Fibroblast of lung (primary cell): ENCODE measurements around the gene ZNF391. TPM values are rescaled to one million over a fixed set of nuclear protein-coding genes. Genes with fewer than 3 reads are reported as not detected.

Source experiments
- DNase-seq, 2 donors: peaks; one replicate each; pipeline versions ENCODE4 v3.0.0 to v3.0.0-alpha.2; 2010; ENCODE audit warnings: low read depth in 2 of 2
- H2AFZ ChIP-seq: 2 replicates; pipeline ENCODE4 v1.5.1; 2012; ENCODE audit warnings: low read length, control low read depth, inconsistent platforms
- H3K27ac ChIP-seq: 2 replicates; pipeline ENCODE4 v1.5.1; 2011; ENCODE audit warnings: low read length, control low read depth; ENCODE audit not compliant: insufficient read depth
- H3K27me3 ChIP-seq: 2 replicates; pipeline ENCODE4 v1.5.1; 2011; ENCODE audit warnings: mild to moderate bottlenecking, low read length; ENCODE audit not compliant: control insufficient read depth, insufficient read depth
- H3K36me3 ChIP-seq: 2 replicates; pipeline ENCODE4 v1.5.1; 2011; ENCODE audit warnings: low read length; ENCODE audit not compliant: control insufficient read depth, insufficient read depth
- H3K4me1 ChIP-seq: 2 replicates; pipeline ENCODE4 v1.5.1; 2011; ENCODE audit warnings: low read length; ENCODE audit not compliant: control insufficient read depth, insufficient read depth; ENCODE audit errors: extremely low read depth
- H3K4me2 ChIP-seq: 2 replicates; pipeline ENCODE4 v1.5.1; 2011; ENCODE audit warnings: low read length, control low read depth; ENCODE audit not compliant: insufficient read depth; ENCODE audit errors: extremely low read depth
- H3K4me3 ChIP-seq, 4 experiments: fragments of 200-600 bp in 1 of 4; sonication (generic) in 1 of 4; replicated peaks in 1 of 4; 2 replicates each; pipeline ENCODE4 v1.5.1; 2011 to 2016; ENCODE audit warnings: low read length in 4 of 4, low read depth in 3 of 4, mild to moderate bottlenecking in 3 of 4, control low read depth in 2 of 4, inconsistent platforms in 1 of 4, mixed read lengths in 1 of 4; ENCODE audit not compliant: insufficient read depth in 1 of 4; ENCODE audit errors: control extremely low read depth in 1 of 4
- H3K79me2 ChIP-seq: 2 replicates; pipeline ENCODE4 v1.5.1; 2012; ENCODE audit warnings: mild to moderate bottlenecking, low read length, inconsistent platforms; ENCODE audit not compliant: control insufficient read depth, insufficient read depth
- H3K9ac ChIP-seq: 2 replicates; pipeline ENCODE4 v1.5.1; 2011; ENCODE audit warnings: mild to moderate bottlenecking, low read length, control low read depth; ENCODE audit not compliant: insufficient read depth
- H3K9me3 ChIP-seq: 2 replicates; pipeline ENCODE4 v1.5.1; 2012; ENCODE audit warnings: low read depth, low read length; ENCODE audit not compliant: control insufficient read depth, insufficient read depth
- H4K20me1 ChIP-seq: 2 replicates; pipeline ENCODE4 v1.5.1; 2011; ENCODE audit warnings: low read length; ENCODE audit not compliant: control insufficient read depth, insufficient read depth; ENCODE audit errors: extremely low read depth
- CTCF ChIP-seq, 2 donors: IDR thresholded peaks in 1 of 2; conservative IDR thresholded peaks in 1 of 2; 1 replicate in 1 of 2; 2 replicates in 1 of 2; pipeline ENCODE4 v1.5.1; 2011 to 2012; ENCODE audit warnings: low read length in 2 of 2, control low read depth in 1 of 2, inconsistent platforms in 1 of 2, low read depth in 1 of 2, mild to moderate bottlenecking in 1 of 2
- EZH2 ChIP-seq: IDR thresholded peaks from 2 replicates; pipeline ENCODE4 v1.5.1; 2012; ENCODE audit warnings: low read length, control low read depth, mild to moderate bottlenecking; ENCODE audit errors: missing control alignments
- polyA plus RNA-seq, 2 donors: library from polyadenylated mRNA; depleted of rRNA in 1 of 2; stranded (reverse) in 1 of 2; unstranded in 1 of 2; fragments of >200 nt; gene quantifications; 2 replicates each; pipeline ENCODE4 v1.2.1, GENCODE V29; 2011 to 2012; ENCODE audit warnings: missing spikeins in 1 of 2
- total RNA-seq: library from RNA; depleted of rRNA; stranded (reverse); fragments of >200 nt; gene quantifications from 2 replicates; pipeline ENCODE4 v1.2.1, GENCODE V29; 2014

Gene ZNF391
- total and polyA plus RNA-seq, 2 donors (not counting 1 experiment from before 2014, with no cell fraction given) = 0.92 to 2.8 TPM

GRCh38 chr6:27442932-27443331, 54.4 kb downstream of the ZNF391 start:
- Histone ChIP-seq H3K4me1 (no peaks in the 10 kb centered on the region), H3K79me2 (no peaks in the 10 kb centered on the region), H4K20me1 (no peaks in the 10 kb centered on the region), H3K4me2 (no peak overlapping the region), H3K9ac (no peak overlapping the region), H2AFZ (no peak overlapping the region), H3K36me3 (no peaks in the 10 kb centered on the region), H3K9me3 (no peaks in the 10 kb centered on the region), H3K4me3 (no peak overlapping the region), H3K27ac (no peak overlapping the region), H3K27me3 (no peaks in the 10 kb centered on the region)
- TF ChIP-seq CTCF (conservative IDR thresholded peaks at IDR 0.05 in 1 of 2, IDR thresholded peaks at IDR 0.05 in 1 of 2; ENCODE audit: low read depth in 1 of 2, low read length in 2 of 2) (no peak), EZH2 (no peak)
- no peak for DNase-seq

DNA sequence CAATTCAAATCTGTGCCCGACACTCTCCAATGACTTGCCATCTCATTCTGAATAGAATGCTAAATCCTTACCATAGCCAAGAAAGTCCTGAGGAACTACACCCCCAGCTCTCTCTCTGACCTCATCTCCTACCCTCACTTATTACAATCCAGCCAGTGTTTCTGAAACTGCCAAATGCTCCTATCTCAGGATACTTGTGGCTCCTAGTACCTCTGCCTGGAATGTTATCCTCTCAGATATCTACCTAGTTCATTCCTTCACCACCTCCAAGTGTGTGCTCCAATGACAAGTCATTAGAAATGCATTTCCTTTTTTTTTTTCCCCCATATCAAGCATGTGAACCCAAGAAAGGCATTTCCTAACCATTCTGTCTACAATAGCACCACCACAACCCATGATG, 59.9 kb downstream of the ZNF391 start:
- no peak overlapping the region for H2AFZ ChIP-seq
- no peaks in the 10 kb centered on the region for H3K27me3 ChIP-seq
- H3K4me3 ChIP-seq = no peak overlapping the region
- H4K20me1 ChIP-seq = no peaks in the 10 kb centered on the region
- H3K79me2 ChIP-seq = no peaks in the 10 kb centered on the region
- peaks cover 2% of the 10 kb centered on the region for H3K36me3 ChIP-seq
- no peak overlapping the region for H3K27ac ChIP-seq
- no peaks in the 10 kb centered on the region for H3K4me1 ChIP-seq
- peaks cover 6% of the 10 kb centered on the region for H3K9me3 ChIP-seq
- no peak overlapping the region for H3K9ac ChIP-seq
- TF ChIP-seq CTCF (conservative IDR thresholded peaks at IDR 0.05 in 1 of 2, IDR thresholded peaks at IDR 0.05 in 1 of 2; ENCODE audit: low read depth in 1 of 2, low read length in 2 of 2) (no peak), EZH2 (no peak)
- DNase-seq = no peak
- no peak overlapping the region for H3K4me2 ChIP-seq

GRCh38 chr6:27451660-27452390, 63.3 kb downstream of the ZNF391 start:
- Histone ChIP-seq H3K9me3 (peaks cover 8% of the 10 kb centered on the region), H3K27me3 (no peaks in the 10 kb centered on the region), H2AFZ (no peak overlapping the region), H3K36me3 (peaks cover 8% of the 10 kb centered on the region), H3K27ac (no peak overlapping the region), H3K9ac (no peak overlapping the region), H3K4me2 (no peak overlapping the region), H3K79me2 (no peaks in the 10 kb centered on the region), H3K4me1 (no peaks in the 10 kb centered on the region), H3K4me3 (no peak overlapping the region), H4K20me1 (no peaks in the 10 kb centered on the region)
- no peak for DNase-seq
- TF ChIP-seq EZH2 (no peak), CTCF (conservative IDR thresholded peaks at IDR 0.05 in 1 of 2, IDR thresholded peaks at IDR 0.05 in 1 of 2; ENCODE audit: low read depth in 1 of 2, low read length in 2 of 2) (no peak)
